Activated T-helper 17 cell treated with anti-CD3 and anti-CD28 coated beads, Interleukin-2, amount 50 U/mL, for 72 hours (primary cell): ENCODE measurements around the gene PALM2AKAP2. TPM values are rescaled to one million over a fixed set of nuclear protein-coding genes. Genes with fewer than 3 reads are reported as not detected.

Experiments
- ATAC-seq: fragments of 150-1000 bp; cut with Tn5 transposase; replicated peaks from 2 replicates; pipeline ENCODE4 v1.10.0; 2021; ENCODE audit warnings: mild to moderate bottlenecking, moderate library complexity
- H3K27ac Mint-ChIP-seq: one replicate; pipeline ENCODE4 v1.8.0; 2022; ENCODE audit warnings: mixed read lengths
- H3K27me3 Mint-ChIP-seq: one replicate; pipeline ENCODE4 v1.8.0; 2022; ENCODE audit warnings: mixed read lengths
- H3K36me3 Mint-ChIP-seq: one replicate; pipeline ENCODE4 v1.8.0; 2022; ENCODE audit warnings: low read depth, mild to moderate bottlenecking, mixed read lengths
- H3K4me1 Mint-ChIP-seq: one replicate; pipeline ENCODE4 v1.8.0; 2022; ENCODE audit warnings: mixed read lengths
- H3K4me3 Mint-ChIP-seq: one replicate; pipeline ENCODE4 v1.8.0; 2022; ENCODE audit warnings: mild to moderate bottlenecking, mixed read lengths
- H3K9me3 Mint-ChIP-seq: one replicate; pipeline ENCODE4 v1.8.0; 2022; ENCODE audit warnings: mixed read lengths
- total RNA-seq, 2 donors: library from RNA; stranded (reverse); gene quantifications; one replicate each; pipeline ENCODE4 v1.2.3, GENCODE V29; 2022

The PALM2AKAP2 gene
- total RNA-seq, 2 donors from 2014 or later = 1.5 to 3.5 TPM

DNA sequence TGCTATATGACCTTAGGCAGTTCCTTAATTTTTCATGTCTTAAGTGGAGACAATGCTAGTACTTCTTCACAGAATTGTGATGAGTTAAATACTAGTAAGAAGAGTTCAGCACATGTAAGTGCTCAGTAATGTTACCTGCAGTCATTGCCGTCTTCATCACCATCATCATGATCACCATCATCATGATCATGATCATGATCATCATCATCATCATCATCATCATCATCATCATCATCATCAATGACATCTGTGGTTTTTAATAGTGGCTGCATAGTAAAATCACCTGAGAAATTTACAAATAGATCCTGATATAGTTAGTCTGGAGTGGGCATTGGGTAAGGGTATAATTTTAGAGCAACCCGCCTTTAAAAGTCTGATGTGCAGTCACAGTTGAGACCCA lies 14.7 kb upstream of the PALM2AKAP2 start:
- H3K9me3 Mint-ChIP-seq = no peaks in the 10 kb centered on the region
- no peak overlapping the region for H3K4me3 Mint-ChIP-seq
- no peak overlapping the region for H3K27ac Mint-ChIP-seq
- peaks cover 27% of the 10 kb centered on the region for H3K27me3 Mint-ChIP-seq
- no peaks in the 10 kb centered on the region for H3K36me3 Mint-ChIP-seq
- H3K4me1 Mint-ChIP-seq = no peaks in the 10 kb centered on the region
- ATAC-seq = no peak

GRCh38 chr9:109765830-109766229 lies 14.2 kb upstream of the PALM2AKAP2 start:
- peaks cover 32% of the 10 kb centered on the region for H3K27me3 Mint-ChIP-seq
- H3K9me3 Mint-ChIP-seq = no peaks in the 10 kb centered on the region
- no peak overlapping the region for H3K27ac Mint-ChIP-seq
- ATAC-seq = no peak
- H3K4me3 Mint-ChIP-seq = no peak overlapping the region
- no peaks in the 10 kb centered on the region for H3K4me1 Mint-ChIP-seq
- H3K36me3 Mint-ChIP-seq = no peaks in the 10 kb centered on the region

- no peak for ATAC-seq
- H3K27me3 Mint-ChIP-seq = peaks cover 38% of the 10 kb centered on the region
- no peaks in the 10 kb centered on the region for H3K9me3 Mint-ChIP-seq
Observed at GRCh38 chr9:109766351-109766750, 13.6 kb upstream of the PALM2AKAP2 start.

DNA sequence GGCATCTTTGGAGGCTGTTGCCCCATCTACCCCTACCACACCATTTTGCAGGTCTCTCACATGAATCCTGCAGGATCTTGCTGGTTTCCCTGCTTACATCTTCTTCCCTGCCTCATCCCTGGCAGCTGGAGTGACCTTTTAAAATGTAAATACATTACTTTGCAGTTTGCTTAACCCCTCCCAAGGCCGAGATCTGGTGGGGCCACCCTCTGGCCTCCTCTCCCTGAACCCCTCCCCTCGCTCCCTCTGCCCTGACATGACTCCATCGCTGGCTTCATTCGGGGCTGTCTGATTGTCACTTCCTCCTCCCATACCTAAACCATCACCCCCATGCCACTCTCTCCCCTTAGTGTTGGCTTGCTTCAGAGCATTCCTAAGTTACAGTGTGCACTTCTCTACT lies 12.6 kb upstream of the PALM2AKAP2 start:
- peaks cover 42% of the 10 kb centered on the region for H3K27me3 Mint-ChIP-seq
- H3K27ac Mint-ChIP-seq = no peak overlapping the region
- no peaks in the 10 kb centered on the region for H3K4me1 Mint-ChIP-seq
- H3K4me3 Mint-ChIP-seq = no peak overlapping the region
- no peak for ATAC-seq
- H3K9me3 Mint-ChIP-seq = no peaks in the 10 kb centered on the region
- H3K36me3 Mint-ChIP-seq = no peaks in the 10 kb centered on the region

More at GRCh38 chr9:109766351-109766750, 13.6 kb upstream of the PALM2AKAP2 start:
- H3K36me3 Mint-ChIP-seq = no peaks in the 10 kb centered on the region
- no peaks in the 10 kb centered on the region for H3K4me1 Mint-ChIP-seq
- no peak overlapping the region for H3K4me3 Mint-ChIP-seq
- no peak overlapping the region for H3K27ac Mint-ChIP-seq

- Mint-ChIP-seq H3K9me3 (no peaks in the 10 kb centered on the region), H3K4me3 (no peak overlapping the region), H3K36me3 (no peaks in the 10 kb centered on the region), H3K27ac (no peak overlapping the region), H3K27me3 (peaks cover 42% of the 10 kb centered on the region), H3K4me1 (no peaks in the 10 kb centered on the region)
- no peak for ATAC-seq
Observed at GRCh38 chr9:109767814-109768213, 12.2 kb upstream of the PALM2AKAP2 start.

- Mint-ChIP-seq H3K9me3 (no peaks in the 10 kb centered on the region), H3K36me3 (no peaks in the 10 kb centered on the region), H3K4me1 (no peaks in the 10 kb centered on the region), H3K4me3 (no peak overlapping the region), H3K27me3 (peaks cover 47% of the 10 kb centered on the region), H3K27ac (no peak overlapping the region)
- ATAC-seq = no peak
Observed at GRCh38 chr9:109769250-109769649, 10.7 kb upstream of the PALM2AKAP2 start.

DNA sequence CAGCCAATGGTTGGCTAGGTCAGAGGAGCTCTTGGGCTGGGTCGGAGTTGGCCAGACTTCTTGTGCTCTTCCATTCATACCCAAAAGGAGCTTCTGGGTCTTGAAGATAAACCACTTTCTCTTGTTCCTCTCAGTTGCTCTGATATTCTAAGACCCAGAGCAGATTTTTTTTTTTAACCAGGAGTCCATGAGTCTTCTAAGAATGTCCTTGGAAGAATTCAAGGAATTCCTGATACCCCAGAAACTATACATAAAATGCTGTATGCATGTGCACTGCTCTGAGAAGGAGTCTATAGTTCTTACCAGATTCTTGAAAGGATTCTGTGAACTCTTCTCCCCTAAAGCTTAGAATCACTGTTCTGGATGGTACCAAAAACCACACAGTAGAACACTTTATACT lies 9.9 kb upstream of the PALM2AKAP2 start:
- Mint-ChIP-seq H3K9me3 (no peaks in the 10 kb centered on the region), H3K27ac (no peak overlapping the region), H3K4me3 (no peak overlapping the region), H3K27me3 (peaks cover 48% of the 10 kb centered on the region), H3K4me1 (no peaks in the 10 kb centered on the region), H3K36me3 (no peaks in the 10 kb centered on the region)
- no peak for ATAC-seq

GRCh38 chr9:109771087-109771486 lies 8.9 kb upstream of the PALM2AKAP2 start:
- ATAC-seq = no peak
- Mint-ChIP-seq H3K4me3 (no peak overlapping the region), H3K27ac (no peak overlapping the region), H3K9me3 (no peaks in the 10 kb centered on the region), H3K36me3 (no peaks in the 10 kb centered on the region), H3K27me3 (peaks cover 49% of the 10 kb centered on the region), H3K4me1 (no peaks in the 10 kb centered on the region)

GRCh38 chr9:109771796-109772531 lies 8.0 kb upstream of the PALM2AKAP2 start:
- Mint-ChIP-seq H3K36me3 (no peaks in the 10 kb centered on the region), H3K4me1 (no peaks in the 10 kb centered on the region), H3K4me3 (no peak overlapping the region), H3K9me3 (no peaks in the 10 kb centered on the region), H3K27me3 (peaks cover 47% of the 10 kb centered on the region), H3K27ac (no peak overlapping the region)
- ATAC-seq = no peak

DNA sequence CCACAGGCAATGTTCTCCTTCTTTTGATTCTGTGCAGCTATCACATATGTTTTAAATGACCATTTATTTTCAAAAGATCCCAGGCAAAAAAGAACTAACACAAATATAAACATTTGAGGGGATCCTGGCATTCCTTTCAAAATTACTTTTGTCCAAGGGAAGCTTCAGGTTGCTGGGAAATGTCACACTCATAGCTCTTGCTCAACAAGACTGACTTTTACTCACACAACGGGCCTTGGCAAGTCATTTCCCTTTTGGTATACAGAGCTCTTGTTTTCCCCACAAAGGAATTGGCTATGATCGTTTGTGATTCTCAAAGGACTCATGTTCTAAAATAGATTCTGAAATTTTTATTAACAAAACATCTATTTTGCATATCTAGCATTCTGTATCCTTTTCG lies 4.5 kb upstream of the PALM2AKAP2 start:
- Mint-ChIP-seq H3K4me3 (no peak overlapping the region), H3K36me3 (no peaks in the 10 kb centered on the region), H3K9me3 (no peaks in the 10 kb centered on the region), H3K4me1 (no peaks in the 10 kb centered on the region), H3K27me3 (peaks cover 38% of the 10 kb centered on the region), H3K27ac (no peak overlapping the region)
- no peak for ATAC-seq

GRCh38 chr9:109776391-109776790 lies 3.6 kb upstream of the PALM2AKAP2 start:
- Mint-ChIP-seq H3K27me3 (peaks cover 34% of the 10 kb centered on the region), H3K4me3 (no peak overlapping the region), H3K9me3 (no peaks in the 10 kb centered on the region), H3K4me1 (no peaks in the 10 kb centered on the region), H3K36me3 (no peaks in the 10 kb centered on the region), H3K27ac (no peak overlapping the region)
- no peak for ATAC-seq

DNA sequence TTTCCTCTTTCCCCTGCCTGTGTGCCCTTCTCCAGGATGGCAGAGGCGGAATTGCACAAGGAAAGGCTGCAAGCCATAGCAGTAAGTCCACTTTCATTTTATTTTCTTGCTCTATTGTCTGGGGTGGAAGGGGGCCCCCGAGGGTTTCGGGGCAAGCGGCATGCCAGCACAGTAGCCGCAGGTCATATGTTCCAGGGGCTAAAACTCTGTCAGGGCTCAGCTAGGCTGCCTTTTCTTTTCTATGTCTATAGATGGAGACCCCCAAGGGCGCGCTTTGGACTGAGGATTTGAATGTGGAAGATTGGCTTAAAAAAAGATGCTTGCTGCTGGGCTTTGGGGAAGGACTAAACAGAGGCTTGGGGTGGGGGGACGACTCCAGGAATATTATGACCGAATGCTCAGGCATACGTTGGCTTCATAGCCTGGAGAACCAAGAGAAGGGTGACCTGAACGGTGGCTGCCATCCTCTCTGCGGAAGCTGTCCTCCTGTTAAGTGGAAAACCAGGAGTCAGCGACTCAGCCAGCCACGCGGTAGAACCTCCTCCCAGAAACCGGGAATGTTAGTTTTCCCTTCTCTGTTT lies 545 bp downstream of the PALM2AKAP2 start:
- ATAC-seq = no peak

GRCh38 chr9:109781086-109781485 lies 1.1 kb downstream of the PALM2AKAP2 start:
- H3K4me1 Mint-ChIP-seq = no peaks in the 10 kb centered on the region
- no peak overlapping the region for H3K27ac Mint-ChIP-seq
- no peak for ATAC-seq
- H3K27me3 Mint-ChIP-seq = peaks cover 36% of the 10 kb centered on the region
- H3K36me3 Mint-ChIP-seq = no peaks in the 10 kb centered on the region
- no peak overlapping the region for H3K4me3 Mint-ChIP-seq
- no peaks in the 10 kb centered on the region for H3K9me3 Mint-ChIP-seq

More for the DNA sequence above, 545 bp downstream of the PALM2AKAP2 start:
- Mint-ChIP-seq H3K36me3 (no peaks in the 10 kb centered on the region), H3K4me1 (no peaks in the 10 kb centered on the region), H3K27ac (no peak overlapping the region), H3K4me3 (no peak overlapping the region), H3K27me3 (peaks cover 33% of the 10 kb centered on the region), H3K9me3 (no peaks in the 10 kb centered on the region)

GRCh38 chr9:109781541-109782197 lies 1.7 kb downstream of the PALM2AKAP2 start:
- Mint-ChIP-seq H3K27ac (no peak overlapping the region), H3K4me1 (no peaks in the 10 kb centered on the region), H3K9me3 (no peaks in the 10 kb centered on the region), H3K4me3 (no peak overlapping the region), H3K27me3 (peaks cover 36% of the 10 kb centered on the region), H3K36me3 (no peaks in the 10 kb centered on the region)
- no peak for ATAC-seq

DNA sequence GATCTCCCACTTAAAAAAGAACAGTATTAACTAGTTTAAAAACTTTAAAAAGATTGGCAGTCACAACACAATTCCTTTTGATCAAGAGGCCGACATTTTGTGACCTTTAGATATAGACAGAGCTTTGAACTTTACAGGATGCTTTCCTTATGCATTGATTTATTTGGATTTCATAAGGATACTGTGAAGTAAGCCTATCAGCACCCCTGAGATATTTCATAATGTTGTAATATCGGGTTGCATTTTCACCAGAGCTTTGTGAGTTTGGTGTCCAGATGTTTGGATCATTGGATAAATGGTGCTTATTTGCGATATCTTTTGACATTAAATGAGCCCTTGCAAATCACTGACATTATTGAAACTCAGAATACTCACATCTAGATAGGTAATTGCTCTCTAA lies 7.7 kb downstream of the PALM2AKAP2 start:
- ATAC-seq = no peak
- Mint-ChIP-seq H3K4me1 (no peaks in the 10 kb centered on the region), H3K4me3 (no peak overlapping the region)

More for the DNA sequence above, 7.7 kb downstream of the PALM2AKAP2 start:
- no peaks in the 10 kb centered on the region for H3K36me3 Mint-ChIP-seq
- H3K27me3 Mint-ChIP-seq = peaks cover 12% of the 10 kb centered on the region
- H3K9me3 Mint-ChIP-seq = no peaks in the 10 kb centered on the region
- H3K27ac Mint-ChIP-seq = no peak overlapping the region
